HG02623 (cell line): ENCODE results near the gene CDH19.
"Not testable (repeated sequence)": the region's sequence is repeated elsewhere in the genome, so short reads cannot be mapped to it uniquely, and the experiment has no call there.

ENCODE experiments used
- ATAC-seq: cut with Tn5 transposase; IDR thresholded peaks from one replicate; pipeline ENCODE4 v1.9.1; 2021; ENCODE audit warnings: moderate library complexity; ENCODE audit not compliant: unreplicated experiment

The CDH19 gene

GRCh38 chr18:66466184-66466583 lies 137.7 kb downstream of the CDH19 start:
- ATAC-seq, result not testable (repeated sequence)

- peak; percentile 55 for ATAC-seq
These were observed 142.5 kb downstream of the CDH19 start for GRCh38 chr18:66461344-66461743.

GRCh38 chr18:66457245-66457644 lies 146.6 kb downstream of the CDH19 start:
- no peak for ATAC-seq
